Cerebellar cortex (tissue), 1 donor: ENCODE data around the gene FUT9.

Experiments used
- DNase-seq: peaks from one replicate; pipeline ENCODE4 v3.0.0-alpha.2; 2015; ENCODE audit warnings: low spot score

Gene FUT9

GRCh38 chr6:96015518-96016333 lies at the start of gene FUT9:
FUT9 (plus strand) TSS chr6:96015974; CDS start chr6:96203156, 187,182 bp downstream.
- peak; percentile 88 for DNase-seq

- DNase-seq: no peak
These were observed 48.2 kb upstream of the FUT9 start for GRCh38 chr6:95967594-95967993.

- DNase-seq: no peak
These were observed 41.8 kb upstream of the FUT9 start for GRCh38 chr6:95973976-95974375.

DNA sequence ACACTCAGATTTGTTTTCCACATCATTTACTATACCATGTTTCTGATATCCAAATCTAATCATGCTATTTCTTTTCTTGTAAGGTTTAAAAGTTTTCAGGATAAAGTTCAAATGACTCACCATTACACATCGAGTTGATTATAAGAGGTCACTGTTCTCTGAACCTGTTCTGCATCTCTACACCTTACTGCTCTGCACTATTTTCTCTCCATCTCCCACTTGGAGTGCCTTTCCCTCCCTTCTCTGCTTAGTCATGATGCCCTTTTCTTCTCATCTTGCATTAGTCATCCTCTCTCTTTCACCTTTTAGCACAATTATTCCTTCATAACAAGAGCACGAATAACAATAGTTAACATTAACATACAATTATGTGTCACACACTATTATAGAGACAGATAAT lies 37.5 kb upstream of the FUT9 start:
- DNase-seq: no peak

DNA sequence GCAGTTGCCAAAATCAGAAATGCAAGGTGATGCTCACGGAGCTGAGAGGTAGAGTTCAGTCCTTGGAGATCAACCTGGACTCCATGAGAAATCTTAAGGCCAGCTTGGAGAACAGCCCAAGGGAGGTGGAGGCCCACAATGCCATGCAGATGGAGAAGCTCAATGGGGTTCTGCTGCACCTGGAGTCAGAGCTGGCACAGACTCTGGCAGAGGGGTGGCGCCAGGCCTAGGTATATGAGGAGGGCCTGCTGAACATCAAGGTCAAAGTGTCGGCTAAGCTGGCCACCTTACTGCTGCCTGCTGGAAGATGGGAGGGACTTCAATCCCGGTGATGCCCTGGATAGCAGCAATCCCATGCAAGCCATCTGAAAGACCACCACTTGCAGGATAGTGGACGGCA lies 23.9 kb upstream of the FUT9 start:
- no peak for DNase-seq

- DNase-seq: no peak
These were observed 21.6 kb upstream of the FUT9 start for GRCh38 chr6:95994151-95994550.

DNA sequence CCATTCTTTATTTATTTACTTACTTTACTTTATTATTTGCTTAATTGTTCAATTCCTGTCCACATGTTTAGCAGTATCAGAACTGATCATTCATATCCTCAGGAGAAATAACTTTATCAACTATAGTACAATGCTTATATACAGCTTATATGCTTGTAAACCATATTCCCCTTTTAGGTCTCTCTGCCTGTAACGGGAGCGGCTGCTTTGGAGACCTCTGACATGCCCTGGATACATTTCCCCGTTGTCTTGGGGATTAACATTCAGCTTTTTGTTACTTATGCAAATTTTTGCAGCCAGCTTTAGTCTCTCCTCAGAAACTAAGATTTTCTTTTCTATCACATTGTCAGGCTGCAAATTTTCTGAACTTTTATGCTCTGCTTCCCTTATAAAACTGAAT lies 17.6 kb upstream of the FUT9 start:
- DNase-seq: no peak

DNA sequence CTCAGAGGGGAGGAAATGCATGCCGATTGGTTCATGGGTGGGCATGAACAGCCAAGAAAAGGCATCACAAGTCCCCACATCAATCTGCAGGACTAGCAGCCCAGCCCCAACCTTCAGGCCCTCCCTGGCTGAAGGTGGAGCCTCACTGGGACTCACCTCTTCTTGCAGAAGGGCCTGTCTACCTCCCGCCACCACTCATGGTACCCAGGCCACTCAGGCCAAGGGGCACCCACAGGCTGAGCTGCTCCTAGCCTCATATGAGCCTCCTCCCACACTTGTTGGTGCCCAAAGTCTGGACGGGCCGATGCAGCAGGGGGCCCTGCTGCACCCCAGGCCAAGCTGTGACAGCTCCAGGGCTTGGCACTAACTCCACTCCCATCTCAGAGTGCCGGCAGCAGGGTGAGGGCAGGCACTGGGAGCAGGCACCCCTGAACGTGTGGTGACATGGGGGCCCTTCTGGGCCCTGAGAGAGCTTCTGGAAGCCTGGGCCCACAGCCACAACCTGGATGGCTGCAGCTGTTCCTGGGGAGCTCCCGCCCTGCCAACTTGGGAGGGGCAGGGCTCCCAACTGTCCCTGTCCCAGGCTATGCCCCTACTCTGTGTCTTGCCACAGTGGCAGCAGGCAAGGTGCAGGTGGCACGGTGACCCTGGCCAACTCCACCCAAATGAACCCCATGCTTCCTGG lies 13.7 kb upstream of the FUT9 start:
- no peak for DNase-seq

GRCh38 chr6:96002576-96002910 lies 13.2 kb upstream of the FUT9 start:
- DNase-seq: no peak

DNA sequence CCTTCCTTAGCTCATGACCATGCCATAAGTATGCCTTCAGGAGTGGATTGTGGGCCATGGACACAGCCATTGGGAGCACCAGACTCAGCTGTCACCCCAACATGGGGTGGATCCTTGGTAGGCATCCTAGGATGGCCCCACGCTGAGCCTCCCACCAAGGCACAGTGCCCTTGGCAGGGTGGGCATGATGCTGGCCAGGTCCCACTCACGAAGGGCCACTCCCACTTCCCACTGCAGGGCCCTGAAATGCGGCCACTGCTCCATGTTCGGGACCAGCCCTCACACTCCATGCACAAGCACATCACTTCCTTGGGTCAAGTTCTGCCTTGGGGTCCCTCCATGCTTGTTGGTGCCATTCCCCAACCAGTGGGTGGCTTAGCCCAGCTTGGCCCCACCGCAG lies 12.9 kb upstream of the FUT9 start:
- DNase-seq: no peak

DNA sequence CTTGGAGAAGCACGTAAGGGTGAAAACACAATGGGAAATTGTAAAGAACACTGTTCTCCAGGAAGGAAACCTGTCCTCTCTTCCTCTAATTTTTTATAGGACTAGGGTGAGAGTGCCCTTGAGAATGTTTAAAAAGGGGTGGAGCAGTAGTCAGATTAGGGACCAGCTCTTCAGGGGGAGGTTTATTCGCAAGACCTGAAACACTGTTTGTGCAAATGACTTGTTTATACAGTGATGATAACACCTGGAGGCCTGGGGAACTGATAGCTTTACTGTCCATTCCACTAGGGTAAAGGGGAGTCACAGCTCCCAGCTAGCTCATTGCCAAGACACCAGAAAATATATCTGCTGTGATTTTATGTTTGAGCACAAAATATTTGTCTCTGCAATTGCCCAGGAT lies 8.1 kb upstream of the FUT9 start:
- DNase-seq: no peak

DNA sequence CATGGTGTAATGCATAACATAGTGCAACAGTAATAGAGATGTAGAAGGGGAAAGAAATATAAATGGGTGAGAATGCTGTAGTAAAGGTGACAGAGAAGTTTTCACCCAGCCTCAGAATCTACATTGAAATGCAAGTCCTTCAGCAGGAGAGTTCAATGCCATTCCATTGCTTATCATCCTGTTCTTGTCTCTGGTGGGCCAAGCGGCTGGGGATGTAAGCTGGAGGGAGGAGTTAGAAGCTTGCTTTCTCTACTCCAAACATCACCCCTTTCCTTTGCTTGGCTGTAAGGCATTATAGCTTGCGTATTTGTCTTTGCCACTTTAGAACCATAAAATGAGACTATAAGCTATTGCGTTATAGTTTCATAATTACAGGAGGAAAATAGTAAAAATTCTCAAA lies 2.2 kb upstream of the FUT9 start:
- no peak for DNase-seq

- peak; percentile 75 for DNase-seq
These were observed 792 bp upstream of the FUT9 start for GRCh38 chr6:96014846-96015517.

DNA sequence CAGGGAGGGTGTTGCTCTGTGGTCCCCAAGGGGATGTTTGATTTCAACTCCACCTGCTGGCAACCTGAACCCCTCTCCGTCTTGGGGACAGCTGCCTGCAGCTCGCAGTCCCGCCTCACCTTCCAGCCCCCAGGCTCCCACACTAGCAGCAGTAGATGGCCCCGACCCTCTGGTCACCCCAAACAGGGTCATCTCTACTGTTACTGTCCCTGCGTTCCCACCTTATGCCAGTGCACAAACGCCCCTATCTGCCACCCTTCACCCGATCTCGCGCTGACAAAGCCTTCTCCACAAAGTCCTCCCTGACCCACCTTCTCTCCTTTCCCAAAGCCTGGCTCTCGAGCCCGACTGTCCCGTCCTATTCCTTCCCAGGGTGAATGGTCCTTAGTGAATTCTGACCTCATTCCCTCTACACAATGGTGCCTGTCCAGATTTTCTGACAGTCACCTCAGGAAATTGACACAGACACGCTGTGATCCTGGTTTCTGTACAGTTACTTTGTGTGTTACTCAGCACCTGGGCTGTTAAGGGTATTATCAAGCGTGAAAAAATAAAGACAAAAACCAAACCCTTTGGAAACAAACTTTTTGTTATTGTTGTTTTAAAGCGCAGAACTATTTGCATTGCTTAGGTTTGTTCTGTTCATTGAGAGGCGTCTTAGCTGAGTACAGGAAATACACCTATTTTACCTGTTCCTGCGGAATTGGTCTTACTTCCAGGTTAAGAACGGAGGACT lies 728 bp downstream of the FUT9 start:
- peak; percentile 66 for DNase-seq

GRCh38 chr6:96017070-96017359 lies 1.2 kb downstream of the FUT9 start:
- no peak for DNase-seq

DNA sequence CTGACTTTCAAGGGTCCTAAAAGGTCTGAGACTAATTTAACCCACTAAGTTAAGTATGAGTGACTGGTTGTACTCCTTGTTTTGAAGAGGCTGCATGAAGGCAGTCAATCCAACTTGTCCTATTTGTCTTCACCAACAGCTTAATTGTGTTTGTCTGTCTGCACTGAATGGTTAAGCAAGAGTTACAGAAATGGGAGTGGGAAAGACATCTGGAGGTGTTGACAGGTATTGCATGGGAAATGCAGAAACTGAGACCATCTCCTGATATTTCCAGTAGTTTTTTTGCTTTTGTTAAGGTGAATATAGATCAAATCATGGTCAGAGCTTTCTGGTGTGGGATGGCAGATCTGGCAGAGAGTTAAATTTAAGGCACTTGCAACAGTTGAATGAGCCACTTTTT lies 6.5 kb downstream of the FUT9 start:
- DNase-seq: no peak

GRCh38 chr6:96032661-96033060 lies 16.9 kb downstream of the FUT9 start:
- DNase-seq: peak; percentile 16

- no peak for DNase-seq
These were observed 35.8 kb downstream of the FUT9 start for GRCh38 chr6:96051555-96051954.

- DNase-seq: no peak
These were observed 42.3 kb downstream of the FUT9 start for GRCh38 chr6:96058082-96058481.

GRCh38 chr6:96059586-96059985 lies 43.8 kb downstream of the FUT9 start:
- DNase-seq: no peak

DNA sequence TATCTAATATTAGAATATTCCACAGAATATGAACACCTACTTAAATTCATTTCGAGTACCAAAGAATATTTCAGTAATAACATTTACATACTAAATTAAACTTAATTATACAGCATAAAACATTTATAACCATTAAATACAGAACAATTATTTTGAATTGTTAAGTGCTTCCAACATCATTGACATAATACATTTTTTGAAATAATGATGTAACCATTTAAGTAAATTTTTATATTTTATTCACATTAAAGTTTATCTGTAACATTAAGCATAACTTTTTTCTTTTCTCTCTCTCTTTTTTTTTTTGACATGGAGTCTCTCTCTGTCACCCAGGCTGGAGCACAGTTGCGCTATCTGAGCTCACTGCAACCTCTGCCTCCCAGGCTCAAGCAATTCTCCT lies 44.5 kb downstream of the FUT9 start:
- DNase-seq: no peak

DNA sequence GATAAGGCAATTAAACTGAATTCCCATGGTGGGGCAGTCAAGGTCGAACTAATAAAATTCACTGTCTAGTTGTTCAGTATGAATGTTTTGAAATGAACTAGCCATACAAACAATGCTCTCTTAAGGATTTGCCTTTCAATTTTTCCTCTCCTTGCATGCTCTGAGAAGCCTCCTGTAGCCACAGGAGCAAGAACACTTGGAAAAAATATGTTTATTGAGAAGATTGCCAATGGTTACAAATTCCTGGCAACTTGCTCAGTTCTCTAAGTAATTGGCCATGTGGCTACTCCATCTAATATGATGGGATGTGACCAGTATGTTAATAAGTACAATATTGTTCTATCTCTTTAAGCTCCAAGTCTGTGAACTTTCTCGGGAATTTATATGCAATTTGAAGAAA lies 49.4 kb downstream of the FUT9 start:
- no peak for DNase-seq

- no peak for DNase-seq
These were observed 50.6 kb downstream of the FUT9 start for GRCh38 chr6:96066376-96066775.
